AG10803 (cell line): ENCODE data around the gene PRKN.
A peak's percentile ranks its signal among the peaks of the same experiment; 100 is the strongest.

Experiments
- DNase-seq: peaks from one replicate; pipeline ENCODE4 v3.0.0; 2010; ENCODE audit warnings: low read depth
- H3K4me3 ChIP-seq: 2 replicates; pipeline ENCODE4 v1.5.1; 2011; ENCODE audit warnings: mild to moderate bottlenecking, low read length, control low read depth
- TF ChIP-seq, protein P1 (sequence below): conservative IDR thresholded peaks from 2 replicates; pipeline ENCODE4 v1.5.1; 2011; ENCODE audit warnings: mild to moderate bottlenecking, low read length, control low read depth, inconsistent platforms

PRKN gene

GRCh38 chr6:161549977-161550655 is 1177.5 kb downstream of the PRKN start:
- no peak for DNase-seq
- TF ChIP-seq, protein P1, sequence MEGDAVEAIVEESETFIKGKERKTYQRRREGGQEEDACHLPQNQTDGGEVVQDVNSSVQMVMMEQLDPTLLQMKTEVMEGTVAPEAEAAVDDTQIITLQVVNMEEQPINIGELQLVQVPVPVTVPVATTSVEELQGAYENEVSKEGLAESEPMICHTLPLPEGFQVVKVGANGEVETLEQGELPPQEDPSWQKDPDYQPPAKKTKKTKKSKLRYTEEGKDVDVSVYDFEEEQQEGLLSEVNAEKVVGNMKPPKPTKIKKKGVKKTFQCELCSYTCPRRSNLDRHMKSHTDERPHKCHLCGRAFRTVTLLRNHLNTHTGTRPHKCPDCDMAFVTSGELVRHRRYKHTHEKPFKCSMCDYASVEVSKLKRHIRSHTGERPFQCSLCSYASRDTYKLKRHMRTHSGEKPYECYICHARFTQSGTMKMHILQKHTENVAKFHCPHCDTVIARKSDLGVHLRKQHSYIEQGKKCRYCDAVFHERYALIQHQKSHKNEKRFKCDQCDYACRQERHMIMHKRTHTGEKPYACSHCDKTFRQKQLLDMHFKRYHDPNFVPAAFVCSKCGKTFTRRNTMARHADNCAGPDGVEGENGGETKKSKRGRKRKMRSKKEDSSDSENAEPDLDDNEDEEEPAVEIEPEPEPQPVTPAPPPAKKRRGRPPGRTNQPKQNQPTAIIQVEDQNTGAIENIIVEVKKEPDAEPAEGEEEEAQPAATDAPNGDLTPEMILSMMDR: no peak

GRCh38 chr6:161548713-161549296 is 1178.8 kb downstream of the PRKN start:
- TF ChIP-seq, protein P1: no peak
- H3K4me3 ChIP-seq: no peak overlapping the region
- no peak for DNase-seq

More at GRCh38 chr6:161549977-161550655, 1177.5 kb downstream of the PRKN start:
- no peak overlapping the region for H3K4me3 ChIP-seq

DNA sequence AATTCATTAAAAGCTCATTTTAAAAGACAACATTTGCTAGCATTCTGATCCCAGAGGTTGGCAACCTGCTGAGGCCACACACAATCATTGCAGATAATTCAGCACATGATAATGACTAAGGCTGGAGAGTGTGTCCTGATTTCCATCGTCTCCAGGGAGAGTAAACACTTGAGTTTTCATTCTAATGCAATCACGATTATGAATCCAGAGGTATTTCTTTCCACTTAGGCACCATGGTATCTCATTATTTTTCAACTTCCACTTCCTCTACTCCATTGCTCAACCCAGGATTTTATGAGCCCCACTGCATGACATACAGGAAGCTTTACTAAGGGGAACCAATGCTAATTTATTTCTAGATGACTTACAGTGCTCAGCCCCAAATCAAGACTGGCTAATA is 1179.9 kb downstream of the PRKN start:
- H3K4me3 ChIP-seq: no peak overlapping the region
- DNase-seq: peak; percentile 39
- TF ChIP-seq, protein P1: no peak

GRCh38 chr6:161546632-161547031 is 1180.9 kb downstream of the PRKN start:
- no peak overlapping the region for H3K4me3 ChIP-seq
- TF ChIP-seq, protein P1: no peak
- no peak for DNase-seq

- DNase-seq: no peak
- TF ChIP-seq, protein P1: no peak
- H3K4me3 ChIP-seq: no peak overlapping the region
These were observed 1181.8 kb downstream of the PRKN start for GRCh38 chr6:161545741-161546140.

DNA sequence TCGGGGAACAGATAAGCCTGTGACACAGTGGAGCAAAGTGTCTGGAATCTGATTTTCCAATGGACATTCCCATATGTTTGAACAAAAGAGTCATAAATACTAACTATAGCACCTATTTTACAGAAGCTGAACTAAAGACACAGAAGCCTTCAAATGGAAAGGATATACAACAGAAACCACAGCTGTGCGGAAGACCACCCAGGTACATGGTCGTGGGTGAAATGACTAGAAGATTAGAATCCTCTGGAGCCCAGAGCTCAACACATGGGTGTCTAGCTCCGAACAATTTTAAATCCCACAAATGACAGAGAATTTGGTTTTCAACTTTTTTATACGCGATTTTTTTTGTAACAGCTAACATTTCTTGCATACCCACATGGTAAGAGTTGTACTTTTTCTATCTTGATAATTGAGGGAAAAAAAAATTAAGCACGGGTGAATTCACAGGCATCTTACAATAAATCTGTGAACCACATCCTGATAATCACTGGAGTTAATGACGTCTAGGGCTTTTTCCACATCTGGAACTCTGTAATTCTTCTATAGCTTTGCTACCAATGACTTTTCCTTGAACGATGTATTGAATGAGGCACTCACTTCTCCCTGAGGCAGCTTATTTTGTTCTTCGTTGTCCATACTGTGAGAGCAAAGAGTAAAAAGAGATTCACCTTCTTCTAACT is 1182.6 kb downstream of the PRKN start:
- DNase-seq: peak; percentile 69
- no peak overlapping the region for H3K4me3 ChIP-seq
- TF ChIP-seq, protein P1: no peak
